AG04449 (cell line): Measurements from ENCODE around the gene NBEA.

Experiments used
- CTCF ChIA-PET: fragments of 350-600 bp; formaldehyde crosslinking; extraction: SDS; loops from one replicate; lab custom pipeline; 2021; ENCODE audit warnings: antibody characterized with exemption; lab: Yijun Ruan, JAX
- POLR2A ChIA-PET: fragments of 400-600, 350-600 bp; formaldehyde crosslinking; extraction: SDS; loops from one replicate; lab custom pipeline; 2020; ENCODE audit warnings: antibody characterized with exemption, inconsistent platforms; lab: Yijun Ruan, JAX
- DNase-seq: peaks from one replicate; pipeline ENCODE4 v3.0.0-alpha.2; 2010; ENCODE audit warnings: low read depth, low spot score
- H3K4me3 ChIP-seq: 2 replicates; pipeline ENCODE4 v1.5.1; 2011; ENCODE audit warnings: low read depth, mild to moderate bottlenecking, control low read depth, low read length
- CTCF ChIP-seq: IDR thresholded peaks from one replicate; pipeline ENCODE4 v1.5.1; 2011; ENCODE audit warnings: mild to moderate bottlenecking, moderate library complexity, low read length, control low read depth, inconsistent platforms; ENCODE audit not compliant: insufficient read depth; ENCODE audit errors: missing control alignments

Gene NBEA

GRCh38 chr13:35629026-35629425 is 687.0 kb downstream of the NBEA start:
- TF ChIP-seq CTCF: no peak
- DNase-seq: no peak
- CTCF ChIA-PET: interaction anchor here (1.2 to 8.6 kb wide), 8 partner anchors 10 to 189 kb away, joined by 3 to 137 read pairs (median 8); no protein-coding TSS in a partner anchor
- no peak overlapping the region for H3K4me3 ChIP-seq
- POLR2A ChIA-PET: no interaction called here

- TF ChIP-seq CTCF: peak; percentile 76
- H3K4me3 ChIP-seq: no peak overlapping the region
- ChIA-PET CTCF (interaction anchor here (0.6 to 8.6 kb wide), 53 partner anchors 9 to 533 kb away, joined by 3 to 137 read pairs (median 4); no protein-coding TSS in a partner anchor), POLR2A (no interaction called here)
- peak; percentile 33 for DNase-seq
Observed at GRCh38 chr13:35630551-35631275, 688.6 kb downstream of the NBEA start.

DNA sequence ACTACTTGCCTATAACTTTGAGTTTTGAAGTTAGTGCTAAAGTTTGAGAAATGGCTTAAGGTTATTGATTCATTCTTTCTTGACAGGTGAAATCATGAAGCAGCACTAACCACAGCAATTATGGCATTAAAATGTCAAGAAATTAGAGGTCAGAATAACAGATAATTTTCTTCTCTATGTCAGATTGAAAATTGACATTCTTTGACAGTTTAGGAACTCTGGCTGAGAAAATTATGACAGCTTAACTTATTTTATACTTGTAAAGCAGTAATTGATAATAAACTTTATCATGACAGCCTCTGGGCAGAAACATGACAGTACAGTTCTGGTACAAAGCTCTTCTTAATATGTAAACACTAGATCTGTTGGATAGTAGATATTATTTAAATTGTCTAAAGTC is 689.6 kb downstream of the NBEA start:
- CTCF ChIA-PET: interaction anchor here (0.6 to 8.6 kb wide), 29 partner anchors 9 to 532 kb away, joined by 3 to 137 read pairs (median 4); no protein-coding TSS in a partner anchor
- POLR2A ChIA-PET: no interaction called here
- no peak for DNase-seq
- no peak overlapping the region for H3K4me3 ChIP-seq
- TF ChIP-seq CTCF: no peak

DNA sequence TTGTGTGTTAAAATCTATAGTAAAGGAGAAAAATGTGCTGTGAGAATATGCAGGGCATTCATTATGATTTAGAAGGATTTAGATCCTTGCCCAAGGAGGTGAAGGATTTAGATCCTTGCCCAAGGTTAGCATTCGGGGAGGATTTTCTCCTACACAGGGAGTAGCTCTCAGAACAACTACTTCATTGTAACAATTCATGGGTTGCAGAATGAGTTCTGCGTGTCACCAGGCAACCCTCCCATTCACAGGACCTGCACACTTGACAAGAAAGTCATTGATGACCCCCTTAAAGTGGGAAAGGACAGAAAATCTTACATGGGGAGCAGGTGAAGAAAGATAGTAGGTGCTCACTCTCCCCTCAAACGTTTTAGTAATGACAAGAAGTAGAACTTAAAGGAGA is 701.6 kb downstream of the NBEA start:
- no peak for TF ChIP-seq CTCF
- CTCF ChIA-PET: interaction anchor here (1.4 to 11.7 kb wide), 2 partner anchors 10 to 11 kb away, joined by 3 to 137 read pairs; no protein-coding TSS in a partner anchor
- no peak for DNase-seq
- H3K4me3 ChIP-seq: no peak overlapping the region
- POLR2A ChIA-PET: no interaction called here

- POLR2A ChIA-PET: no interaction called here
- CTCF ChIA-PET: interaction anchor here (2.1 to 11.7 kb wide), 2 partner anchors 12 to 14 kb away, joined by 5 to 137 read pairs; no protein-coding TSS in a partner anchor
- H3K4me3 ChIP-seq: no peak overlapping the region
- no peak for TF ChIP-seq CTCF
- DNase-seq: no peak
Observed at GRCh38 chr13:35646056-35646774, 704.1 kb downstream of the NBEA start.

DNA sequence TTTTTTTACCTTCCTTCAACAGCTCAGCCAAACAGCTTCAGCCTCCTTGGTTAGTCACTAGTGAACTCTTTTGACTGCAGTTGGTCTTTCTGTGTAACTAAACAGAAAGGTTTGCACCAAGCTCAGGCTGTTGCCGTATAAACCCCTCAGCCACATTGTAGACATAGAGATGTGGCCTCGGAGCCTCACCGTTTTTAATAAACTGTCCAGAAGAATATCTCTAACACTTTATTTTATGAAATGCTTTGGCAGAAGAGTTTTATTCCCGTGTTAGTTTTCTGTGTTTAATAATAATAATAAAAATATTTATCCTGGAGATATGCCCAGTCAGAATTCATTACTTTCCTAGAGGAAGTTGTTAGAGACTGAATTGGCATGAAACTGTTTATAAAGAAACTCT is 706.1 kb downstream of the NBEA start:
- ChIA-PET CTCF (interaction anchor here (0.6 to 11.7 kb wide), 3 partner anchors 16 to 436 kb away, joined by 3 to 137 read pairs (median 4); no protein-coding TSS in a partner anchor), POLR2A (no interaction called here)
- H3K4me3 ChIP-seq: no peak overlapping the region
- no peak for TF ChIP-seq CTCF
- DNase-seq: no peak
